Mesendoderm (in vitro differentiated cells): ENCODE measurements around the gene GALNT9.

Experiments used
- DNase-seq: peaks from one replicate; pipeline ENCODE4 v3.0.0; 2013
- H2AK5ac ChIP-seq: 2 replicates; pipeline ENCODE4 v1.6.1; 2013; ENCODE audit warnings: low read length, inconsistent platforms
- H2BK120ac ChIP-seq: 2 replicates; pipeline ENCODE4 v1.6.1; 2013; ENCODE audit warnings: low read depth, mild to moderate bottlenecking, low read length, moderate library complexity, mixed read lengths
- H2BK15ac ChIP-seq: replicated peaks from 2 replicates; pipeline ENCODE4 v1.6.1; 2013; ENCODE audit warnings: low read depth, mild to moderate bottlenecking, moderate library complexity
- H2BK5ac ChIP-seq: 2 replicates; pipeline ENCODE4 v1.6.1; 2013; ENCODE audit warnings: low read length, inconsistent platforms
- H3K18ac ChIP-seq: 2 replicates; pipeline ENCODE4 v1.6.1; 2013; ENCODE audit warnings: mild to moderate bottlenecking, low read length, mixed read lengths
- H3K23ac ChIP-seq: one replicate; pipeline ENCODE4 v1.6.1; 2013; ENCODE audit warnings: low read length
- H3K27ac ChIP-seq: 2 replicates; pipeline ENCODE4 v1.5.1; 2013; ENCODE audit warnings: low read depth, mild to moderate bottlenecking, inconsistent platforms, low read length, moderate library complexity
- H3K27me3 ChIP-seq: 2 replicates; pipeline ENCODE4 v1.6.1; 2013; ENCODE audit warnings: low read length, control low read depth, mild to moderate bottlenecking, inconsistent platforms; ENCODE audit not compliant: insufficient read depth, poor library complexity
- H3K36me3 ChIP-seq: 2 replicates; pipeline ENCODE4 v1.6.1; 2013; ENCODE audit warnings: low read length, inconsistent platforms; ENCODE audit not compliant: control insufficient read depth, insufficient read depth
- H3K4ac ChIP-seq: one replicate; pipeline ENCODE4 v1.6.1; 2013; ENCODE audit warnings: low read depth, mild to moderate bottlenecking, low read length, moderate library complexity
- H3K4me1 ChIP-seq: 2 replicates; pipeline ENCODE4 v1.6.1; 2013; ENCODE audit warnings: low read depth, low read length, inconsistent platforms; ENCODE audit not compliant: control insufficient read depth
- H3K4me2 ChIP-seq: 2 replicates; pipeline ENCODE4 v1.6.1; 2013; ENCODE audit warnings: low read length
- H3K4me3 ChIP-seq: 2 replicates; pipeline ENCODE4 v1.5.1; 2013; ENCODE audit warnings: mild to moderate bottlenecking, low read length
- H3K56ac ChIP-seq: one replicate; pipeline ENCODE4 v1.6.1; 2013; ENCODE audit warnings: low read length
- H3K79me1 ChIP-seq: 2 replicates; pipeline ENCODE4 v1.6.1; 2013; ENCODE audit warnings: low read length, inconsistent platforms
- H3K79me2 ChIP-seq: 2 replicates; pipeline ENCODE4 v1.6.1; 2013; ENCODE audit warnings: mild to moderate bottlenecking, low read length; ENCODE audit not compliant: control insufficient read depth, insufficient read depth
- H3K9ac ChIP-seq: 2 replicates; pipeline ENCODE4 v1.6.1; 2013; ENCODE audit warnings: low read length, inconsistent platforms
- H4K5ac ChIP-seq: one replicate; pipeline ENCODE4 v1.6.1; 2013; ENCODE audit warnings: low read length
- H4K8ac ChIP-seq: one replicate; pipeline ENCODE4 v1.6.1; 2013; ENCODE audit warnings: low read depth, mild to moderate bottlenecking, control low read depth, low read length, moderate library complexity
- WGBS: extraction: QIAGEN DNeasy Blood & Tissue Kit; methylation state at CpG from one replicate; pipeline ENCODE4 v1.1.7; 2013; ENCODE audit warnings: low lambda C conversion rate, missing lambda C conversion rate; ENCODE audit not compliant: insufficient coverage; ENCODE audit errors: extremely low coverage; 5-methylcytosine and 5-hydroxymethylcytosine counted together

GALNT9 gene

DNA sequence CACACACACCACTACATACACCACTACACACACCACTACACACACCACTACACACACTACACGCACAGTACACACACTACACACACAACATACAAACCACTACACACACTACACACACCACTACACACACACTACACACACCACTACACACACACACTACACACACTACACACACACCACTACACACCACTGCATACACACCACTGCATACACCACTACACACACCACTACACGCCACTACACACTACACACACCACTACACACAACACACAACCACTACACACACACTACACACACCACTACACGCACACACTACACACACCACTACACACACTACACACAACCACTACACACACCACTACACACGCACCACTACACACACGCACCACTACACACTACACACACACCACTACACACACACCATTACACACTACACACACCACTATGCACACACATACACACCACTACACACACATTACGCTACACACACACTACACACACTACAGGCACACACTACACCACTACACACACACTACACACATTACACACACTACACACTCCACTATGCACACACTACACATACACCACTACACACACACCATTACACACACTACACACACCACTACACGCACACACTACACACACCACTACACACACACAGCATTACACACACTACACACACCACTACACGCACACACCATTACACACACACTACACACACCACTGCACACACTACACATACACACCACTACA lies 172.6 kb downstream of the GALNT9 start:
- Histone ChIP-seq H2BK120ac (no peak overlapping the region), H3K23ac (no peak overlapping the region), H2BK15ac (no peak overlapping the region), H2BK5ac (no peak overlapping the region), H3K79me1 (no peaks in the 10 kb centered on the region), H3K18ac (no peak overlapping the region), H3K9ac (no peak overlapping the region), H3K27ac (no peak overlapping the region), H2AK5ac (no peak overlapping the region), H4K8ac (no peak overlapping the region), H3K4ac (no peak overlapping the region), H3K27me3 (no peaks in the 10 kb centered on the region), H4K5ac (no peak overlapping the region), H3K79me2 (no peaks in the 10 kb centered on the region), H3K56ac (no peak overlapping the region), H3K4me2 (no peak overlapping the region), H3K4me1 (no peaks in the 10 kb centered on the region), H3K36me3 (peaks cover 14% of the 10 kb centered on the region), H3K4me3 (no peak overlapping the region)
- WGBS = 100% methylated on average over 7 of the region's 8 CpGs
- DNase-seq = no peak

DNA sequence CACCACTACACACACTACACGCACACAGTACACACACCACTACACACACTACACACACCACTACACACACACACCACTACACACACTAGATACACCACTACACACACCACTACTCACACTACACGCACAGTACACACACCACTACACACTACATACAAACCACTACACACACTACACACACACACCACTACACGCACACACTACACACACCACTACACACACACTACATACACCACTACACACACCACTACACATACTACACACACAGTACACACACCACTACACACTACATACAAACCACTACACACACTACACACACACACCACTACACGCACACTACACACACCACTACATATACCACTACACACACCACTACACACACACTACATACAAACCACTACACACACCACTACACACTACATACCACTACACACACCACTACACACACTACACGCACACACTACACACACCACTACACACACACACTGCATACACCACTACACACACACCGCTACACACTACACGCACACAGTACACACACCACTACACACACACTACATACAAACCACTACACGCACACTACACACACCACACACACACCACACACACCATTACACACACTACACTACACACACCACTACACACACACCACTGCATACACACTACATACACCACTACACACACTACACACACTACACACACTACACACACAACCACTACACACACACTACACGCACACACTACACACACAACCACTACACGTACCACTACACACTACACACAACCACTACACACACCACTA lies 173.4 kb downstream of the GALNT9 start:
- Histone ChIP-seq H3K23ac (no peak overlapping the region), H3K79me2 (no peaks in the 10 kb centered on the region), H3K36me3 (peaks cover 14% of the 10 kb centered on the region), H2BK15ac (no peak overlapping the region), H3K18ac (no peak overlapping the region), H3K4ac (no peak overlapping the region), H2AK5ac (no peak overlapping the region), H3K56ac (no peak overlapping the region), H3K9ac (no peak overlapping the region), H4K8ac (no peak overlapping the region), H3K27ac (no peak overlapping the region), H4K5ac (no peak overlapping the region), H3K4me3 (no peak overlapping the region), H2BK120ac (no peak overlapping the region), H3K27me3 (no peaks in the 10 kb centered on the region), H3K4me1 (no peaks in the 10 kb centered on the region), H3K79me1 (no peaks in the 10 kb centered on the region), H2BK5ac (no peak overlapping the region), H3K4me2 (no peak overlapping the region)
- DNase-seq = no peak
- WGBS = 100% methylated on average over 8 of the region's 10 CpGs

DNA sequence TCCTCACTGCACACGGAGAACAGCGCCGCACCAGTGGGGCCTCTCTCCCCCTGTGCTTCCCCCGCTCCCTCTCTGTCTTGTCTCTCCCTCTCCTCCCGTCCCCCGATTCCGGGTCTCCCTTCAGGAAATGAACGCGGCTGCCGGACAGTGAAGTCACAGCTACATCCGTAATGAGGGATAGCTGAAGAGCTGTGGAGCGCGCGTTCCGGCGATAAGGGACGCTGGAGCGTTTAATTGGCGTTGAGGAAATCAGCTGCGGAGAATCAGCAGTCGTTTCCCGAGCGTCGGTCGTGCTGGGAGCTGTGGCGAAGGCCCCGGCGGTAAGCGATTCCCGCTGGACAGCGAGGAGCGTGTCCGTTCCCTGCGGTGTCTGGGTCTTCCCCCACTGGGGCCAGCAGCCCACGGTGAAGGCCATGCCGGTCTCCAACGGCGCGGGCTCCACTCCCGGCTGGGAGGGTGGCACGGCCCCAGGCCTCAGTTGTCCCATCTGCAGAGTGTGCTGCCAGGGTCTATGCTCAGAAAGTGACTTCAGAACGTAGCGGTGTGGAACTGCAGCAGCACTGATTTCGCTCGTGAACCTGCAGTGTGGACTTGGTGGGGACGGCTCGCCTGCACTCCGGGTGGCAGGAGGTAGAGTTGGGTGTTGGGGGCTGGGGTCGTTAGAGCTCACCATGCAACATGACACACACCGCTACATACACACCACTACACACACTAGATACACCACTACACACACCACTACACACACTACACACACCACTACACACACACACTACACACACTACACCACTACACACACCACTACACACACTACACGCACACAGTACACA lies 174.2 kb downstream of the GALNT9 start:
- no peak overlapping the region for H4K8ac ChIP-seq
- H3K36me3 ChIP-seq = peaks cover 14% of the 10 kb centered on the region
- H3K4me1 ChIP-seq = no peaks in the 10 kb centered on the region
- H3K23ac ChIP-seq = no peak overlapping the region
- no peaks in the 10 kb centered on the region for H3K79me1 ChIP-seq
- H3K4ac ChIP-seq = no peak overlapping the region
- H3K56ac ChIP-seq = no peak overlapping the region
- H3K79me2 ChIP-seq = no peaks in the 10 kb centered on the region
- peak; percentile 29 for DNase-seq
- H3K27ac ChIP-seq = no peak overlapping the region
- no peak overlapping the region for H2AK5ac ChIP-seq
- H3K4me2 ChIP-seq = no peak overlapping the region
- no peak overlapping the region for H2BK5ac ChIP-seq
- H2BK120ac ChIP-seq = no peak overlapping the region
- no peak overlapping the region for H3K9ac ChIP-seq
- H4K5ac ChIP-seq = no peak overlapping the region
- no peak overlapping the region for H3K4me3 ChIP-seq
- 100% methylated on average over 1 of the region's 51 CpGs for WGBS
- H3K18ac ChIP-seq = no peak overlapping the region
- no peaks in the 10 kb centered on the region for H3K27me3 ChIP-seq
- H2BK15ac ChIP-seq = no peak overlapping the region

DNA sequence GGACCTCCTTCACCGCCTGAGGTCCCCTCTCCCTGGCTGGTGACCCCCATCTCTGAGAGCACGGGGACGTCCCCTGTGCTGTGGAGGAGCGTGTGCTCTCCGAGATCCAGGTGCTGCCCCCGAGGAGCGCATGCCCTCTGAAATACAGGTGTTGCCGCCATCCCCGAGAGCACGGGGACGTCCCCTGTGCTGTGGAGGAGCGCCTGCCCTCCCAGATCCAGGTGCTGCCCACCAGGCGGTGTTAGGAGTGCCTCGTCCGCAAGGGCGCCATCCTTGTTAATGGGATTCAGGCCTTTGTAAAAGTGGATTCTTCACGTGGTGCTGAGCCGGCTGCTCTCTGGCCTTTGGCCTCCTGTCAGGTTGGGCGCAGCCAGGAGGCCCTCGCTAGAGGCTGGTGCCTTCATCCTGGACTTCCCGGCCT lies 175.0 kb downstream of the GALNT9 start:
- no peak overlapping the region for H2BK120ac ChIP-seq
- no peak overlapping the region for H2BK5ac ChIP-seq
- no peak overlapping the region for H3K4me2 ChIP-seq
- H3K79me2 ChIP-seq = no peaks in the 10 kb centered on the region
- no peak overlapping the region for H3K56ac ChIP-seq
- no peak overlapping the region for H3K9ac ChIP-seq
- no peak overlapping the region for H3K23ac ChIP-seq
- H3K27ac ChIP-seq = no peak overlapping the region
- H2BK15ac ChIP-seq = no peak overlapping the region
- WGBS = no CpG with 5 or more reads among the region's 21 CpGs
- DNase-seq = peak; percentile 22
- H3K4me3 ChIP-seq = no peak overlapping the region
- H3K4me1 ChIP-seq = no peaks in the 10 kb centered on the region
- H3K18ac ChIP-seq = no peak overlapping the region
- no peak overlapping the region for H3K4ac ChIP-seq
- H3K27me3 ChIP-seq = no peaks in the 10 kb centered on the region
- peaks cover 14% of the 10 kb centered on the region for H3K36me3 ChIP-seq
- H4K5ac ChIP-seq = no peak overlapping the region
- H4K8ac ChIP-seq = no peak overlapping the region
- no peak overlapping the region for H2AK5ac ChIP-seq
- no peaks in the 10 kb centered on the region for H3K79me1 ChIP-seq

DNA sequence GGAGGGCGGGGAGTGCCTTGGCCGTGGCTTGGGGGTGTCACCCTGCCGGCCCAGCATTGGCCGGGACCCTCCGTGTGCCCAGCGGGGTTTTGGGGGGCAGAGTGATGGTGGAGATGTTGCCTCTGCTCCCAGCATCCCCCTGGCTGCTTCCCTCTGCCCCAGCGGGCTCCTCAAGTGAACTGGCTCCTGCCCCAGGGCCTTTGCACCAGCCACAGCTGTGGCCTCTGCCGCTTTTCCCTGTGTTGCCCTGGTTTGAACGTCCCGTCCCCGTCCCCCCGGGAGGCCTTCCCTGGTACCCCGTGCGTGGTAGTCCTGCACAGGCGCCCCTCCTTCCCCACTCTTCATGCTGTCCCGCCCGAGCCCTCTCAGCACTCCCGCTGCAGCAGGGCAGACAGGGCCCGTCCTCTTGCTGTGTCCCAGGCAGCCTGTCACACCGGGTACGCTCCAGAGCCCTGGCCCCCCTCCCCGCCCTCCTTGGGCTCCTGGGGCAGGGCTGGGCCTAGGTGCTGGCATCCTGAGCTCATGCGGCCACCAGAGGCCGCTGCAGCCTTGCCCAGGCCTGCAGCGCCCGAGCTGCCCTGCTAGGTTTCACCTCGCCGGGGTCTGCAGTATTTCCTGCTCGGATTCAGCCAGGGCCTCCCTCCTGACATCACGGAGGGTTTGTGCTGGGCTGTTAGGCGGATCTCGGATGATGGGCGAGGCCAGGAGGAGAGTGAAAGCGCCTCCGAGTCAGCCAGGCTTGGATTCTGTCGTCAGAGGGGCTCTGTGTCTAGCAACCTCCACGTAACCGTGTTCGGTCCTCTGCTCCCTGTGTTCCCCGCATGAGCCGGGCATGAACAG lies 175.7 kb downstream of the GALNT9 start:
- no peak overlapping the region for H3K56ac ChIP-seq
- no peaks in the 10 kb centered on the region for H3K79me2 ChIP-seq
- peaks cover 14% of the 10 kb centered on the region for H3K36me3 ChIP-seq
- no peak overlapping the region for H3K27ac ChIP-seq
- H3K9ac ChIP-seq = peak overlapping the region; percentile 22
- H3K4me1 ChIP-seq = no peaks in the 10 kb centered on the region
- no peak overlapping the region for H4K5ac ChIP-seq
- H2BK15ac ChIP-seq = no peak overlapping the region
- no peak overlapping the region for H3K4me3 ChIP-seq
- H3K18ac ChIP-seq = no peak overlapping the region
- H2BK5ac ChIP-seq = no peak overlapping the region
- H4K8ac ChIP-seq = no peak overlapping the region
- H2AK5ac ChIP-seq = no peak overlapping the region
- no peak overlapping the region for H3K23ac ChIP-seq
- H3K4ac ChIP-seq = no peak overlapping the region
- no peaks in the 10 kb centered on the region for H3K27me3 ChIP-seq
- DNase-seq = peak; percentile 96
- WGBS = no CpG with 5 or more reads among the region's 41 CpGs
- no peaks in the 10 kb centered on the region for H3K79me1 ChIP-seq
- H2BK120ac ChIP-seq = no peak overlapping the region
- no peak overlapping the region for H3K4me2 ChIP-seq
